Measurements from ENCODE around the gene RBM47.

GRCh38 chr4:40601641-40602040 is 28.0 kb downstream of the RBM47 start:
- TF ChIP-seq PAX5 (IDR thresholded peaks at IDR 0.05; ENCODE audit: insufficient read depth, low read length, severe bottlenecking) (no peak), POLR2A (IDR thresholded peaks at IDR 0.05; ENCODE audit: low read depth, low read length) (no peak)
